CD8-positive, alpha-beta memory T cell (primary cell): ENCODE measurements around the gene HTR4. TPM values are rescaled to one million over a fixed set of nuclear protein-coding genes. Genes with fewer than 3 reads are reported as not detected.

ENCODE experiments used
- CTCF ChIA-PET: fragments of 350-600 bp; sonication (Branson Sonifier 250); formaldehyde crosslinking; loops from one replicate; lab custom pipeline; 2021; ENCODE audit warnings: antibody characterized with exemption; lab: Charles Lee
- POLR2A ChIA-PET: fragments of 350-600 bp; sonication (Branson Sonifier 250); formaldehyde crosslinking; loops from one replicate; lab custom pipeline; 2021; ENCODE audit warnings: antibody characterized with exemption; lab: Charles Lee
- DNase-seq, 5 donors: peaks; one replicate each; pipeline versions ENCODE4 v3.0.0 to v3.0.0-alpha.2; 2020 to 2022; ENCODE audit warnings: mixed read lengths in 1 of 5
- H3K27ac ChIP-seq: one replicate; pipeline ENCODE4 v1.7.0; 2013; ENCODE audit warnings: low read depth, mild to moderate bottlenecking, low read length, moderate library complexity
- H3K27me3 ChIP-seq: 2 replicates; pipeline ENCODE4 v1.7.0; 2013; ENCODE audit warnings: low read length, mild to moderate bottlenecking; ENCODE audit not compliant: insufficient read depth, poor library complexity, severe bottlenecking
- H3K36me3 ChIP-seq: 2 replicates; pipeline ENCODE4 v1.7.0; 2013; ENCODE audit warnings: mild to moderate bottlenecking, low read length, moderate library complexity; ENCODE audit not compliant: insufficient read depth
- H3K4me1 ChIP-seq: 2 replicates; pipeline ENCODE4 v1.7.0; 2013; ENCODE audit warnings: mild to moderate bottlenecking, low read length, moderate library complexity; ENCODE audit not compliant: insufficient read depth
- H3K4me3 ChIP-seq: 2 replicates; pipeline ENCODE4 v1.7.0; 2013; ENCODE audit warnings: mild to moderate bottlenecking, low read length
- H3K9me3 ChIP-seq: 2 replicates; pipeline ENCODE4 v1.7.0; 2013; ENCODE audit warnings: mild to moderate bottlenecking, low read length
- H3K27ac Mint-ChIP-seq, 8 donors: one replicate each; pipeline ENCODE4 v1.8.0; 2020 to 2021; ENCODE audit warnings: mixed read lengths in 8 of 8, mild to moderate bottlenecking in 6 of 8, inconsistent platforms in 3 of 8, moderate library complexity in 3 of 8
- H3K27me3 Mint-ChIP-seq, 2 donors: one replicate each; pipeline ENCODE4 v1.8.0; 2020 to 2021; ENCODE audit warnings: mixed read lengths in 2 of 2, mild to moderate bottlenecking in 1 of 2, moderate library complexity in 1 of 2
- H3K36me3 Mint-ChIP-seq, 3 donors: one replicate each; pipeline ENCODE4 v1.8.0; 2020 to 2021; ENCODE audit warnings: mixed read lengths in 3 of 3, inconsistent platforms in 1 of 3, mild to moderate bottlenecking in 1 of 3
- H3K4me1 Mint-ChIP-seq, 3 donors: one replicate each; pipeline ENCODE4 v1.8.0; 2020 to 2021; ENCODE audit warnings: mixed read lengths in 3 of 3, inconsistent platforms in 1 of 3, mild to moderate bottlenecking in 1 of 3
- H3K4me3 Mint-ChIP-seq, 7 donors: one replicate each; pipeline ENCODE4 v1.8.0; 2020 to 2021; ENCODE audit warnings: mixed read lengths in 7 of 7, mild to moderate bottlenecking in 6 of 7, moderate library complexity in 4 of 7, inconsistent platforms in 2 of 7
- H3K9me3 Mint-ChIP-seq, 5 donors: one replicate each; pipeline ENCODE4 v1.8.0; 2020 to 2022; ENCODE audit warnings: mixed read lengths in 5 of 5, mild to moderate bottlenecking in 3 of 5, moderate library complexity in 2 of 5, inconsistent platforms in 1 of 5
- polyA plus RNA-seq: library from polyadenylated mRNA; unstranded; fragments of 300-500 nt; fragmentation: Illumina TruSeq; gene quantifications from one replicate; pipeline ENCODE4 v1.2.3, GENCODE V29; 2021
- total RNA-seq, 2 experiments: library from RNA; stranded (reverse); gene quantifications; one replicate each; pipeline ENCODE4 v1.2.3, GENCODE V29; 2021

HTR4 gene
- total and polyA plus RNA-seq, 3 experiments from 2014 or later, result not detected

DNA sequence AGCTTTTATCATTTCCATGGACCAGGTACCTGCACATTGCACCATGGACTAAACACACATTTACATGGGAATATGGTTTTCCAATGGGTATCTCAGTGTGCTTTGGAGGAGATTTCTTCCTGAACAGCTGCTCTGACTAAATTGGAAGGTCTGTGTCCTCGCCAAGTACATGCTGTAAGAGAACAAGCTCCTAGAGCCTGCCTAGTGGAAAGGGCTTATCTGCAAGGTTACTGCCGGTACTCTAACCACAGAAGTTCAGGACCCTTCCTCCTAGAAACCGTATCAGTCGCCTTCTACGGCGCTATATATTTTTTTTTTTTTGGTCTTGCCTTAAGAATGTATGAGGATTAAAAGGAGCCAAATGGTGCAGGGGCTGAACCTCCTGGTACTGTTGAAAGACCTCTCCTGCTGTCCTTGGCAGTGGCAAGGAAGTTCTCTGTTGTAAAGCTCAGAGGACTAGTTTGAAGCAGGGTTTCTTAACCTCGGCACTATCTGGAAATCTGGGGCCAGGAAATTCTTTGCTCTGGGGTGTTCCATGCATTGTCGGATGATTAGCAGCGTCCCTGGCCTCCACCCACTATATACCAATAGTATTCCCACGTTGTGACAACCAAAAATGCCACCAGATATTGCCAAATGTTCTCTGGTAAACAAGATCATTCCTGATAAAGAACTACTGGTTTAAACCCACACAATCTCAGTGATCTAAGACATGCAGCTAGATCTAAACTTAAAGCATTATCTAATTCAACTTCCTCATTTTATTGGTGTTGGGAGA lies 163.1 kb downstream of the HTR4 start:
- H3K36me3 Mint-ChIP-seq, result no peaks in the 10 kb centered on the region

DNA sequence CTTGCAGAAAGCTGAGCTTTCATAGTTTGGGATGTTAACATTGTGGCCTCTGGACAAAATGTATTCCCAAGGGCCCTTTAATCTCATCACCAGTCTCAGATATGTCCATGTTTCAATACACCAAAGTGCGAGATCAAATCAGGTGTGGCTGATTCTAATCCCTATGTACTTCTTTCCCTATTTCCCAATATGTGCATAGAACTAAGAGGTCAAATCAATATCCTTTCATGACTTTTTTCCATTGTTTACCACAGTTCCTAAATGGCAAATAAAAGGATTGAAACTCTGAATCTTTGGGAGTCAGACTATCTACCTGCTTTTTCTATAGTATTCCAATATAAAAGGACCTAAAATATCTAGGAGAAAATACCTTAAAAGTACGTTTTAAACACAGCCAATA lies 165.6 kb downstream of the HTR4 start:
- H3K4me3 ChIP-seq, result no peak overlapping the region
- H3K9me3 ChIP-seq, result no peaks in the 10 kb centered on the region
- Mint-ChIP-seq H3K27me3 (peaks cover 19 to 58% of the 10 kb centered on the region in 2 donors), H3K36me3 (no peaks in the 10 kb centered on the region), H3K27ac (no peak overlapping the region), H3K4me1 (no peaks in the 10 kb centered on the region), H3K4me3 (no peak overlapping the region), H3K9me3 (peaks cover 0 to 3% (median 0%) of the 10 kb centered on the region in 5 donors)
- ChIA-PET CTCF (no interaction called here), POLR2A (no interaction called here)
- DNase-seq, result no peak
- no peak overlapping the region for H3K27ac ChIP-seq
- H3K27me3 ChIP-seq, result no peaks in the 10 kb centered on the region
- H3K36me3 ChIP-seq, result no peaks in the 10 kb centered on the region
- H3K4me1 ChIP-seq, result no peaks in the 10 kb centered on the region

More for the DNA sequence above, 163.1 kb downstream of the HTR4 start:
- Histone ChIP-seq H3K9me3 (no peaks in the 10 kb centered on the region), H3K4me3 (no peak overlapping the region), H3K27me3 (no peaks in the 10 kb centered on the region), H3K36me3 (no peaks in the 10 kb centered on the region), H3K4me1 (no peaks in the 10 kb centered on the region), H3K27ac (no peak overlapping the region)
- POLR2A ChIA-PET, result no interaction called here
- Mint-ChIP-seq H3K27ac (no peak overlapping the region), H3K9me3 (no peaks in the 10 kb centered on the region), H3K4me3 (peak overlapping the region in 1 of 7 donors; percentile 48), H3K4me1 (no peaks in the 10 kb centered on the region), H3K27me3 (peaks cover 19 to 45% of the 10 kb centered on the region in 2 donors)
- DNase-seq, result no peak
- CTCF ChIA-PET, result interaction anchor here (0.8 kb wide), 1 partner anchor 8 kb away, joined by 3 read pairs; no protein-coding TSS in a partner anchor

DNA sequence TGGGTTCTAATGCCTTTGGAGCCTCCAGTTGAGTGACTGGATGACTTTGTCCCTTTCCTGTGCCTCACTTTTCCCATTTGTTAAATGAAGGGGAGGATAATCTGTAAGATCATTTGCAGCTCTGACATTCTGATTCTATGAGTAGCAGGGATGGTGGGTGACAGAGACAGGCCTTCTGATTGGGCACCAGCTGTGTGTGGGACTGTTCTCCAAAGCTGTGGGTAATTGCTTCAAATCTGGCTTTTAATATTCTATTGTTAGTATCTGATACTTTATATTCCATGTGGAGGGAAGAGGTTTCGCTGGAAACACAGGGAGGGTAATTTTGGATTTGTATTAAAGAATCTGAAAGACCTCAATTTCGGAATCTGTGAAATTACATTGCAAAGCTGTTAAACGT lies 167.9 kb downstream of the HTR4 start:
- no peak overlapping the region for H3K4me3 ChIP-seq
- POLR2A ChIA-PET, result no interaction called here
- H3K4me1 ChIP-seq, result no peaks in the 10 kb centered on the region
- Mint-ChIP-seq H3K27ac (no peak overlapping the region), H3K9me3 (peaks cover 0 to 3% (median 0%) of the 10 kb centered on the region in 5 donors), H3K27me3 (peaks cover 14 to 62% of the 10 kb centered on the region in 2 donors), H3K4me1 (peaks cover 3 to 10% (median 7%) of the 10 kb centered on the region in 3 donors), H3K4me3 (no peak overlapping the region), H3K36me3 (no peaks in the 10 kb centered on the region)
- DNase-seq, result no peak
- CTCF ChIA-PET, result no interaction called here
- no peaks in the 10 kb centered on the region for H3K36me3 ChIP-seq
- no peak overlapping the region for H3K27ac ChIP-seq
- H3K27me3 ChIP-seq, result no peaks in the 10 kb centered on the region
- no peaks in the 10 kb centered on the region for H3K9me3 ChIP-seq

DNA sequence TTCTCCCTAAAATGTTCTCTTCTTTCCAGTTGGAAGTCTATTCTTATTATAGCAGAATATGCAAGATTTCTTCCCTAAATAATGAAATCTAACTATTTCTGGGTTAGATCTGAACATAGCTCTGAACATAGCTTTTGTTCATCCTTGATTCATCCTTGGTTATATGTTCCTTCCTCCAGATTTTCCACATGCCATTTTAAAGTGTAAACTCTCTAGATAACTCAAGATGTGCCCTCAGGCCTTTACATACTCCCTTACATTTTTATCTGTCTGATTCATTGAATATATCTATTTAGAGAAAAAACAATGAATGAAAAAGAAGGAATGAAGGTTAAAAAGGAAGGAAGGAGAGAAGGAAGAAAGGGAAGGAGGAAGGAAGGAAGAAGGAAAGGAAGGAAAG lies 169.7 kb downstream of the HTR4 start:
- Mint-ChIP-seq H3K9me3 (peaks cover 0 to 3% (median 0%) of the 10 kb centered on the region in 5 donors), H3K27me3 (peaks cover 9 to 54% of the 10 kb centered on the region in 2 donors), H3K4me1 (peaks cover 3 to 10% (median 7%) of the 10 kb centered on the region in 3 donors), H3K4me3 (no peak overlapping the region), H3K27ac (no peak overlapping the region), H3K36me3 (no peaks in the 10 kb centered on the region)
- POLR2A ChIA-PET, result no interaction called here
- Histone ChIP-seq H3K4me1 (no peaks in the 10 kb centered on the region), H3K27me3 (peaks cover 4% of the 10 kb centered on the region), H3K4me3 (no peak overlapping the region), H3K27ac (no peak overlapping the region), H3K36me3 (no peaks in the 10 kb centered on the region), H3K9me3 (no peaks in the 10 kb centered on the region)
- CTCF ChIA-PET, result no interaction called here
- no peak for DNase-seq

DNA sequence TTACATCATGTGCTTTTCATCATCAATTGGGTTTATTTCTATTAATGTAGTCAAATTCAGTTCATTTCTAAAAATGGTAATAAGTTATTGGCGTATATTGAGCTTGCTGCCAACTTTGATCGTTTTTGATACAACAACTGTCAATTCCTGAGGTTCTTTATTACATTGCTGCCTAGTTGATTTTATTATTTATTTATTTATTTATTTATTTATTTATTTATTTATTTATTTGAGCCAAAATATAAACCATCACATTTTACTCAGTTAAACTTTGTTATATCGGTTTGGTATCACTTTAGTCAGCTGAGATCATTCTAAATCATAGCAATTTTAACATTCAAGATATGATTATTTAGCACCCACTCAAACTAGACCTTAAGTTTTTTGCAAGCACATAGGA lies 170.6 kb downstream of the HTR4 start:
- CTCF ChIA-PET, result interaction anchor here (1.1 kb wide), 1 partner anchor 50 kb away, joined by 3 read pairs; no protein-coding TSS in a partner anchor
- no peak overlapping the region for H3K27ac Mint-ChIP-seq
- POLR2A ChIA-PET, result no interaction called here
- peaks cover 0 to 3% (median 0%) of the 10 kb centered on the region in 5 donors for H3K9me3 Mint-ChIP-seq
- H3K4me3 ChIP-seq, result no peak overlapping the region
- H3K27ac ChIP-seq, result no peak overlapping the region
- H3K9me3 ChIP-seq, result no peaks in the 10 kb centered on the region
- H3K36me3 ChIP-seq, result no peaks in the 10 kb centered on the region
- no peak overlapping the region for H3K4me3 Mint-ChIP-seq
- H3K27me3 ChIP-seq, result peaks cover 4% of the 10 kb centered on the region
- peaks cover 9 to 54% of the 10 kb centered on the region in 2 donors for H3K27me3 Mint-ChIP-seq
- H3K4me1 ChIP-seq, result no peaks in the 10 kb centered on the region
- H3K36me3 Mint-ChIP-seq, result no peaks in the 10 kb centered on the region
- DNase-seq, result no peak
- peaks cover 3 to 10% (median 7%) of the 10 kb centered on the region in 3 donors for H3K4me1 Mint-ChIP-seq

DNA sequence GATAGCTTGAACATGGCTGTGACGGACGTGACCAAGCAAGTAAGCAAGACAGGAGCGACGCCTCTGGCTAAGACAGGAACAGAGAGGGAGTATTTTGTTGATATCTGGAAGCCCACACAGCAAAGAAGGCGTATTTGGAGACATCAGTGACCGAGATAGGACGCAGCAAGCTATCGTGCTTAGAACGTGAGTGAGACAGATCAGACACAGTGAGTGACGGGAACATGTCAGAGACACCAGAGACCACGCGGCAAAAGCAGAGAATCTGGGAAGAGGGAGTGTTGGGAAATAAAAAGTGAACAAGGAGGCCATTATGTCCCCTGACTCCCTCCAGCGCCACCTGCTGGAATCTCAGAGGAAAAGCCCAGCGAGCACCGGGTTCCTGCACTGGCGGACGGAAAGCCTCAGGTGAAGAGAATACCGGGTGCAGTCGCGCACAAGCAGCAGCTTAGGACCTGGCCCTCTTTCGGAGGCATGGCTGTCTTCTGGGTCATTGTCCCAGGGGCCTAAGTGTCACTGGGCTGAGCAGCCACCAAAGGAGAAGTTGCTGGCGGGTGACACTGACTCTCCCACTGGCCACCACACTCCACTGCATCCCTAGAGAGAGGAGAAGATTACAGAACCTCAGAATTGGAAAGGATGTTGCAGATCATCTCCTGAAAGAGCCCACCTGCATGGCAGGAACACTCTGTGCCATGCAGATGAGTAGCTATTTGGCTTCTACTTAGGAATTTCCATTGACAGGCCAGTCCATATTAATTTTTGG lies 171.4 kb downstream of the HTR4 start:
- peaks cover 3 to 10% (median 7%) of the 10 kb centered on the region in 3 donors for H3K4me1 Mint-ChIP-seq
- H3K27ac Mint-ChIP-seq, result no peak overlapping the region
- H3K27me3 Mint-ChIP-seq, result peaks cover 11 to 58% of the 10 kb centered on the region in 2 donors
- no peaks in the 10 kb centered on the region for H3K9me3 ChIP-seq
- H3K36me3 ChIP-seq, result no peaks in the 10 kb centered on the region
- peak overlapping the region in 3 of 7 donors; percentile 2 to 26 (median 14) for H3K4me3 Mint-ChIP-seq
- ChIA-PET POLR2A (no interaction called here), CTCF (interaction anchor here (1.1 to 1.3 kb wide), 2 partner anchors 9 to 51 kb away, joined by 3 read pairs; no protein-coding TSS in a partner anchor)
- H3K9me3 Mint-ChIP-seq, result peaks cover 0 to 3% (median 0%) of the 10 kb centered on the region in 5 donors
- no peaks in the 10 kb centered on the region for H3K4me1 ChIP-seq
- DNase-seq, result peak; percentile 20 to 62 (median 29)
- H3K27me3 ChIP-seq, result peaks cover 4% of the 10 kb centered on the region
- no peaks in the 10 kb centered on the region for H3K36me3 Mint-ChIP-seq
- no peak overlapping the region for H3K4me3 ChIP-seq
- no peak overlapping the region for H3K27ac ChIP-seq

DNA sequence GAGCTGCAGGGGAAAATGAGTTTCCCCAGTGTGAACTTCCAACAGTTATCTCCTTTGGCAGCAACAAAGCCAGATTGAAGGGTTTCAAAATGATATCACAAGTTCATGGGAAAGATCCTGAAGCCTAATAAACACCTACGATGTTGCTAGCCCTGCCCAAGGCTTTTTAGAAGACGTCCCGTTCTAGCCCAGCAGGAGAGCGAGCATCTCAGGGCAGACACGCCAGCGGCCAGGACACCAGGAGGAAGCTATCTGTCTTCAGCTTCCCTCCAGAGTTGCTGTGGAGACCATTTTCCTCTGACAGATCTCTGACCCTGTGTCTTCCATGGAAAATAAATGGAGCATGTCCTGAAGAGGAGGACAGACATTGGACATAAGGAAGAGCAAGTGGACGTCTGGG lies 172.1 kb downstream of the HTR4 start:
- Mint-ChIP-seq H3K9me3 (peaks cover 0 to 3% (median 0%) of the 10 kb centered on the region in 5 donors), H3K27ac (peak overlapping the region in 1 of 8 donors; percentile 40), H3K4me3 (peak overlapping the region in 1 of 7 donors; percentile 5), H3K36me3 (no peaks in the 10 kb centered on the region), H3K27me3 (peaks cover 14 to 56% of the 10 kb centered on the region in 2 donors), H3K4me1 (peaks cover 3 to 10% (median 7%) of the 10 kb centered on the region in 3 donors)
- Histone ChIP-seq H3K4me1 (no peaks in the 10 kb centered on the region), H3K4me3 (no peak overlapping the region), H3K27me3 (peaks cover 4% of the 10 kb centered on the region), H3K9me3 (no peaks in the 10 kb centered on the region), H3K36me3 (no peaks in the 10 kb centered on the region), H3K27ac (no peak overlapping the region)
- ChIA-PET CTCF (interaction anchor here (1.3 kb wide), 1 partner anchor 9 kb away, joined by 3 read pairs; no protein-coding TSS in a partner anchor), POLR2A (no interaction called here)
- DNase-seq, result no peak

DNA sequence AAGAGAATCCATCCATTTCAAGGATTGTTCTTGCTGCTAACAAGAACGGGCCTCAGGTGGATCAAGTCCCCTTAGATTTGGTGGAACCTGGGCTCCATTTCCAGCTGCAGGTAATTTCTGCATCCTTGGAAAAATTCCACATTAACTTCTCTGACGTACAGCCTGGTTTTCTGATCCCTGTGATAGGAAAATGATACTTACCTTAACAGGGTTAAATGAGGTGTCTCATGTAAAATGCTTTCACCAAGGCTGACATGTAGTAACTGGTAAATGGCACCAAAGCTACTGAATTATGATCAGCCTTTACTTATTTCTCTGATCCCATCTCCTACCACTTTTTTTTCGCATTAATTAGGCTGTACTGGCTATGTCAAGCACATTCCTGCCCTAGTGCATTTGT lies 176.9 kb downstream of the HTR4 start:
- no peak overlapping the region for H3K4me3 Mint-ChIP-seq
- peaks cover 1 to 2% (median 2%) of the 10 kb centered on the region in 3 donors for H3K4me1 Mint-ChIP-seq
- no peak overlapping the region for H3K4me3 ChIP-seq
- H3K27me3 Mint-ChIP-seq, result peaks cover 8 to 32% of the 10 kb centered on the region in 2 donors
- no peaks in the 10 kb centered on the region for H3K4me1 ChIP-seq
- H3K9me3 ChIP-seq, result no peaks in the 10 kb centered on the region
- CTCF ChIA-PET, result no interaction called here
- no peaks in the 10 kb centered on the region for H3K36me3 Mint-ChIP-seq
- H3K27ac ChIP-seq, result no peak overlapping the region
- DNase-seq, result no peak
- no peak overlapping the region for H3K27ac Mint-ChIP-seq
- POLR2A ChIA-PET, result no interaction called here
- no peaks in the 10 kb centered on the region for H3K9me3 Mint-ChIP-seq
- H3K27me3 ChIP-seq, result peaks cover 4% of the 10 kb centered on the region
- H3K36me3 ChIP-seq, result no peaks in the 10 kb centered on the region
